ENCODE measurements around the gene EHD4. TPM values are rescaled to one million over a fixed set of nuclear protein-coding genes. Genes with fewer than 3 reads are reported as not detected.

EHD4 gene
- total RNA-seq, 1 donor from 2014 or later = 42.6 TPM

- intact Hi-C loops (cut with micrococcal nuclease) = no loop called here
- peaks cover 8% of the 10 kb centered on the region for H3K4me1 Mint-ChIP-seq
- CTCF ChIA-PET = no interaction called here
- POLR2A ChIA-PET = no interaction called here
- ATAC-seq (ENCODE audit: low read depth) (no peak), DNase-seq (no peak)
- no peak overlapping the region for H3K27ac Mint-ChIP-seq
- no peaks in the 10 kb centered on the region for H3K27me3 Mint-ChIP-seq
- H3K9me3 Mint-ChIP-seq = no peaks in the 10 kb centered on the region
- TF ChIP-seq CTCF (IDR thresholded peaks at IDR 0.05) = no peak
- H3K36me3 Mint-ChIP-seq (ENCODE audit: low read depth) = peaks cover 24% of the 10 kb centered on the region
- H3K4me3 Mint-ChIP-seq = no peak overlapping the region
These were observed 16.4 kb downstream of the EHD4 start for GRCh38 chr15:41955807-41956525.

GRCh38 chr15:41955100-41955499 lies 17.3 kb downstream of the EHD4 start:
- ChIA-PET POLR2A (no interaction called here), CTCF (no interaction called here)
- Mint-ChIP-seq H3K27ac (no peak overlapping the region), H3K36me3 (ENCODE audit: low read depth) (peaks cover 29% of the 10 kb centered on the region), H3K4me1 (peaks cover 8% of the 10 kb centered on the region), H3K9me3 (no peaks in the 10 kb centered on the region), H3K27me3 (no peaks in the 10 kb centered on the region), H3K4me3 (no peak overlapping the region)
- DNase-seq (no peak), ATAC-seq (ENCODE audit: low read depth) (no peak)
- intact Hi-C loops (cut with micrococcal nuclease) = no loop called here
- TF ChIP-seq CTCF (IDR thresholded peaks at IDR 0.05) = no peak

- intact Hi-C loops (cut with micrococcal nuclease) = no loop called here
- no peak overlapping the region for H3K27ac Mint-ChIP-seq
- no peak for TF ChIP-seq CTCF (IDR thresholded peaks at IDR 0.05)
- ChIA-PET CTCF (interaction anchor here (0.7 kb wide), 1 partner anchor 16 kb away, joined by 3 read pairs; no protein-coding TSS in a partner anchor), POLR2A (interaction anchor here (0.7 to 1.0 kb wide), 2 partner anchors 19 to 924 kb away, joined by 3 to 5 read pairs; no protein-coding TSS in a partner anchor)
- no peak for ATAC-seq (ENCODE audit: low read depth)
- peaks cover 8% of the 10 kb centered on the region for H3K4me1 Mint-ChIP-seq
- DNase-seq = no peak
- no peaks in the 10 kb centered on the region for H3K9me3 Mint-ChIP-seq
- no peak overlapping the region for H3K4me3 Mint-ChIP-seq
- H3K36me3 Mint-ChIP-seq (ENCODE audit: low read depth) = peaks cover 28% of the 10 kb centered on the region
- H3K27me3 Mint-ChIP-seq = no peaks in the 10 kb centered on the region
These were observed 18.3 kb downstream of the EHD4 start for GRCh38 chr15:41954036-41954435.

- H3K27me3 Mint-ChIP-seq = no peaks in the 10 kb centered on the region
- ChIA-PET CTCF (interaction anchor here (0.8 kb wide), 1 partner anchor 9 kb away, joined by 3 read pairs; no protein-coding TSS in a partner anchor), POLR2A (interaction anchor here (0.6 to 1.4 kb wide), 2 partner anchors 20 to 310 kb away, joined by 3 to 6 read pairs; partner anchors contain the start of gene EHD4)
- intact Hi-C loops (cut with micrococcal nuclease) = no loop called here
- peaks cover 3% of the 10 kb centered on the region for H3K4me1 Mint-ChIP-seq
- no peak overlapping the region for H3K4me3 Mint-ChIP-seq
- no peak for TF ChIP-seq CTCF (IDR thresholded peaks at IDR 0.05)
- no peak overlapping the region for H3K27ac Mint-ChIP-seq
- H3K9me3 Mint-ChIP-seq = no peaks in the 10 kb centered on the region
- no peak for ATAC-seq (ENCODE audit: low read depth)
- peaks cover 32% of the 10 kb centered on the region for H3K36me3 Mint-ChIP-seq (ENCODE audit: low read depth)
- no peak for DNase-seq
These were observed 20.3 kb downstream of the EHD4 start for GRCh38 chr15:41952013-41952563.

- intact Hi-C loops (cut with micrococcal nuclease) = no loop called here
- no peaks in the 10 kb centered on the region for H3K4me1 Mint-ChIP-seq
- H3K4me3 Mint-ChIP-seq = no peak overlapping the region
- H3K9me3 Mint-ChIP-seq = no peaks in the 10 kb centered on the region
- H3K36me3 Mint-ChIP-seq (ENCODE audit: low read depth) = peaks cover 32% of the 10 kb centered on the region
- DNase-seq (no peak), ATAC-seq (ENCODE audit: low read depth) (no peak)
- no peak for TF ChIP-seq CTCF (IDR thresholded peaks at IDR 0.05)
- H3K27ac Mint-ChIP-seq = no peak overlapping the region
- ChIA-PET POLR2A (interaction anchor here (1.4 kb wide), 1 partner anchor 21 kb away, joined by 3 read pairs; the partner anchor contains the start of gene EHD4), CTCF (no interaction called here)
- no peaks in the 10 kb centered on the region for H3K27me3 Mint-ChIP-seq
These were observed 20.8 kb downstream of the EHD4 start for GRCh38 chr15:41951571-41951970.
